Coronary artery (tissue), 2 donors: Measurements from ENCODE around the gene NKD1.
A peak's percentile ranks its signal among the peaks of the same experiment; 100 is the strongest.

Experiments used
- DNase-seq: peaks from one replicate; pipeline ENCODE4 v3.0.0-alpha.2; 2017; ENCODE audit warnings: low spot score
- H3K27ac ChIP-seq, 2 donors: fragments of 200-600 bp; sonication (generic); one replicate each; pipeline ENCODE4 v1.5.1; 2016 to 2019
- H3K4me3 ChIP-seq: fragments of 200-600 bp; sonication (generic); 2 replicates; pipeline ENCODE4 v1.5.1; 2016; ENCODE audit warnings: mild to moderate bottlenecking, moderate library complexity
- TF ChIP-seq, protein P1 (sequence below): fragments of 200-600 bp; sonication (generic); IDR thresholded peaks from one replicate; pipeline ENCODE4 v1.5.1; 2019; ENCODE audit warnings: antibody characterized with exemption

The NKD1 gene

DNA sequence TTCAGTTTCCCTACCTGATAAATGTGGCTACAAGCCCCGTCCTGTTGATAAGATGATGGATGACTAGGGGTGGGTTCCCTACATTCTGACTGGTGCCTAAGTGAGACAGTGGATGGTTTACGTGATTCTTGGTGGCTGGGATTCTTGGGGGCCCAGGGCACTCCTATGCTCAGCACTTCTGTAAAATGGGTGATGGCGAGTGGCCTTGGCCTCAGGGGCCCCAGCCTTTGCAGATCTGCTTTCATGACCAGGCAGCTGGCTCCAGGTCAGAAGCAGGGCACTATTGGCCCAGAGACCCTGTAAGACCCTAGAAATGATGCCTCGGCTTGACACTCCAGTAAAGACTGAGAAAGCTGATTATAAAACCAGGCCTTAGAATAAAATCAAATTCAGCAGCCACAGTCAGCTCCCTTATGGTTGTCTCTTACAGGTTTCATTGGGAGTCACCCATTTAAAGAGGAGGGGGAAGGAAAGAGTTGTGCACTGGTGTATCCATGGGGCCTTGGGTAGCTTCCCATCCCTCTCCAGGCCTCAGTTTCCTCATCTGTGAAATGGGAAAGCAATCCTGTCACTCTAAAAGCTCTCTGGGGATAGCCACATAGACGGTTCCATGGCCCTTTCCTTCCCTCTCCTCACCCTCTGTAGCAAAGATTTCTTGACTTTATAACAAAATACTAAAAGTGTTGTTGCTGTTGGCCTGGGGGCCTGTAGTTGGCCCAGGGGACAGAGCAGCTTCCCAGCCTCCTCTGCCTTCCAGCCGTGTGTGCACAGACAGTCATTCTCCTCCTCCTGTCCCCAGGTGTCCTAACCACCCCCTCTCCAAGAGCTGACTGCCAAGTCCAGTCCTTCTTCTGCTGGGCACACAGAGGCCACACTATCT is 131.7 kb downstream of the NKD1 start:
- no peak for DNase-seq
- no peak overlapping the region for H3K27ac ChIP-seq

DNA sequence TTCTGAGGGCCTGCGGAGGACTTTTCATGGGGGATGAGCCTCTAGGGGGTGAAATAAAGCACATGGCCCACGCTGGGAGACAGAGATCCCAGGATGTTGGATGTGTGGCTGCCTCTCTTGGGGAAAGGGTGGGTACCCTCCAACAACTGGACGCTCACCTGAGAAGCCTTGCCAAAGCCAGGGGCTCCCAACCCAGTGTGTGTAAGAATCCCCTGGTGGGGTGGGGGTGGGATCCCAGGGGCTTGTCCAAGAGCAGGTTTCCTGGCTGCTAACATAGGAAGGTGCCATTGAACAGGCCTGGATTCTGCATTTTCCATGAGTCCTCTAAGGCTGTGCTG is 132.3 kb downstream of the NKD1 start:
- H3K27ac ChIP-seq = peak overlapping the region in 1 of 2 donors; percentile 55
- H3K4me3 ChIP-seq = peak overlapping the region; percentile 57
- DNase-seq = no peak
- TF ChIP-seq, protein P1, sequence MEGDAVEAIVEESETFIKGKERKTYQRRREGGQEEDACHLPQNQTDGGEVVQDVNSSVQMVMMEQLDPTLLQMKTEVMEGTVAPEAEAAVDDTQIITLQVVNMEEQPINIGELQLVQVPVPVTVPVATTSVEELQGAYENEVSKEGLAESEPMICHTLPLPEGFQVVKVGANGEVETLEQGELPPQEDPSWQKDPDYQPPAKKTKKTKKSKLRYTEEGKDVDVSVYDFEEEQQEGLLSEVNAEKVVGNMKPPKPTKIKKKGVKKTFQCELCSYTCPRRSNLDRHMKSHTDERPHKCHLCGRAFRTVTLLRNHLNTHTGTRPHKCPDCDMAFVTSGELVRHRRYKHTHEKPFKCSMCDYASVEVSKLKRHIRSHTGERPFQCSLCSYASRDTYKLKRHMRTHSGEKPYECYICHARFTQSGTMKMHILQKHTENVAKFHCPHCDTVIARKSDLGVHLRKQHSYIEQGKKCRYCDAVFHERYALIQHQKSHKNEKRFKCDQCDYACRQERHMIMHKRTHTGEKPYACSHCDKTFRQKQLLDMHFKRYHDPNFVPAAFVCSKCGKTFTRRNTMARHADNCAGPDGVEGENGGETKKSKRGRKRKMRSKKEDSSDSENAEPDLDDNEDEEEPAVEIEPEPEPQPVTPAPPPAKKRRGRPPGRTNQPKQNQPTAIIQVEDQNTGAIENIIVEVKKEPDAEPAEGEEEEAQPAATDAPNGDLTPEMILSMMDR = no peak

More for the DNA sequence above, 131.7 kb downstream of the NKD1 start:
- H3K4me3 ChIP-seq = peak overlapping the region; percentile 57
- TF ChIP-seq, protein P1 = no peak

DNA sequence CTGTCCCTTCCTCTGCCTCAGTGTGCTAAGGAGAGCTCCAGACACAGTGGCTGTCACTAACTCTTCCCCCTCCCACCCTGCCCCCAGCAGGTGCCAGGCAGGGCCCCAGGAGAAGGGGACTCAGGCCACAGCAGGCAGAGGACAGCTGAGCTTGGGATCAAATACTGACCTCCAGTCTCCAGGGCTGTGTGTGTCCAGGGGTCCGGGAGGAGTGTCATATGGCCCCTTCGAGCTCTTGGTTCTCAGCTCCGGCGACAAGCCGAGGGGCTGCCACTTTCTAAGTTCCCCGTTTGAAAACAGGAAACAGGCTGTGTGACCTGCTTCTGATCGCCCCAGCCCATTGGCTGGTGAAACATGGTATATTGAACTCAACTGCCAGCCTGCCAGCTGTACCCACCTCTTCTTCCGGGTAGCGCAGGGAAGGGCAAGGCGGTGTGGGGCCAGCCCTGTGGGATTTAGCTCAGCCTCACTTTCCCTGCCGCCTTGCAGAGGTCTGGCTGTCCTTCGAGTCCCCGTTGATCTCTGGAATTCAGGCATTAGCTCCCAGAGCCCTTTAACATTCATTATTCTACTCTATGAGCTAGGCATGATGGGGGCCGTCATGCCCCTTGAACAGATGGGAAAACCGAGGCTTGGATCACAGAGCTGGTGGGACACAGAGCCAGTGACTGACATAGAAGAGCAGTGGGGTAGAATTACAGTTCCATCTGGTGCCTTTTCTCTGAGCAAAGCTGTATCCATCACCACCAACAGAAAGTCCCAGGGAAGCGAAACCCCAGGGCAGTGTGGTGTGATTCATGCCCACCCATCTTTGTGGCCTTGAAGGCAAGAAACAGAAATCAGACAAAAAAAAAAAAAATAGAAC is 133.1 kb downstream of the NKD1 start, which contains the start of gene SNX20:
SNX20 (minus strand) TSS at position 292 of the 865 bp plus-strand sequence. CDS start 3,786 bp downstream, outside the sequence.
- TF ChIP-seq, protein P1 = no peak
- H3K4me3 ChIP-seq = peak within 1 kb of the TSS; percentile 57
- no peak for DNase-seq
- peak within 1 kb of the TSS in 1 of 2 donors; percentile 55 for H3K27ac ChIP-seq

DNA sequence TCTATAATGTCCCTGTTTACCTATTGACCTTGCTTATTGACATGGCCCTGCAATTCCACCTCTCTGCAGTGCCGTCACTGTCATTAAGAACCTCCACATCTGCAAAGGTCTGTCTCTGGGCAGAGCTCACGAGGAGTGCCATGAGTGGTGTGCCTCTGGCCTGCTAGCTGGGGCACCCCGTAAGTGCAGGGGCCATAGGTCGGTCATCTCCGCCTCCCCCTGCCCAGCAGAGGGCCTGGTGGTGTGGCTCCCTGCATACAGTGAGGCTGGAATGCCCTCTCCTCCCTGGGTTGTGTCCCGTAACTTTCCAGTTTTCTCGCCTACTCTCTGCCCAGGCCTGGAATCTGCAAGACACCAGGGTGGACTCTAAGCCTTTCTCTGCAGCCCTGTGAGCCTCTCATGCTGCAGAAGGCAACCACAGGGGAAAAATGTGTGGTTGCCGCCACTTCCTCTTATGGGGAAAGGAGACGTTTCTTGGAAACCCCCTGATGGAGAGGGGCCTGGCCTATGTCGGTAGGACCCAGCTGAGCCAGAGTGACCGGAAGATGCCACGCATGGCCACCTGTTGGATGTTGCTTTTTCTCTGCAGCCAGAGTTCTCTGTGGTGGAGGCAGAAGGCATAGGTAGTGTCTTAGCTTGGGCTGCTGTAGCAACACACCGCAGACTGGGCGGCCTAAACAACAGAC is 135.6 kb downstream of the NKD1 start:
- DNase-seq = no peak
- Histone ChIP-seq H3K4me3 (no peak overlapping the region), H3K27ac (no peak overlapping the region)
- TF ChIP-seq, protein P1 = no peak

DNA sequence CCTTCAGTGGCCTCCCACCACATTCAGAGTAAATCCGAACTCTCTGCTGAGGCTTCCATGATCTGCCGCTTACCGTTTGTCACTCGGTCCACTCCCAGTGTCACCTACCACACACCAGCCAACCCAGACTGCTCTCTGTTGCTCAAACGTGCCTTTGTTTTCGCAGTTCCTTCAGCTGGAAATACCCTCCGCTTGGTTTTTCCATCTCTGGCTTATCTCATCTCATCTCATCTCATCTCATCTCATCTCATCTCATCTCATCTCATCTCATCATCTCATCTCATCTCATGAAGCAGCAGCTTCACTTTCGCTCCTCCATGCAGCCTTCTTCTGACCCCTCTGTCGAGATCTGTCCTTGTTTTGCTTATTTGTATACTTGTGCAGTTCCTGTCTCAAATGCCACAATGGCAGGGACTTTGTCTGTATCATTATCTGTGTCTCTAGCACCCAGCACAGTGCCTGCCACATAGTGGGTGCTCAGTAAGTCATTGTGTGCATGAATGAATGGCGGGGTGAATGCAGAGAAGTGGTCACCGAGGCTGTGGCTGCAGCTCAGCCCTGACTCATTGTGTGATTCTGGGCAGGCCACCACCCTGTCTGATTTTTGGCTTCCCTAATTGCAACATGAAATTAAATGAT is 136.7 kb downstream of the NKD1 start:
- DNase-seq = no peak
- TF ChIP-seq, protein P1 = no peak
- Histone ChIP-seq H3K27ac (no peak overlapping the region), H3K4me3 (no peak overlapping the region)

DNA sequence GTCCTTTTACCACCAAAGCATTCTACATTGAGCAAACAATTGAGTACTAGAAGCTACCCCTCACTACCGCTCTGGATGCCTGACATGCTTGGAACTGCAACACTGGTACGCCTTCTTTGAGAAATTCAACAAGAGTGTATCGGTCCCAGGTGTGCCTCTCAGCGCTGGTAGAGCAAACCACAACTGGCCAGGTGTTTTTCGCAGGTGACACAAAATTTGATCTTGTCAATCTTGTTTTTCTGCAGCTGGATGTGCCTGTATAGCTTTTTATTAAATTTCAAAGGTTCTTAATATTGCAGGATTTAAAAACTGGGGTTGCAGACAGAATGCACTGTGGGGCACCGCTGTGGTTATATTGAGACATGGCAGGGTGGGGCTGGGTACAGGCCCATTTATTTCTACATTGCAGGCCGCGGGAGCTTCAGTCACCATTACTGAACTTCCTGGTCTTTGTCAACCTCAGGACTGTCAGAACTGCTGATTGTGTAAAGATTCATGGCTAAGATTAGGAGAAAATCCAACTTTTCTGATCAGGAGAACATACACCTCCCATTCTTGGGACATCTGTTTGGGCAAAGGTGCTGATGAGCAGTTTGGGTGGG is 137.4 kb downstream of the NKD1 start:
- no peak for DNase-seq
- Histone ChIP-seq H3K27ac (no peak overlapping the region), H3K4me3 (no peak overlapping the region)
- TF ChIP-seq, protein P1 = no peak
